Transverse colon (tissue), 4 donors: ENCODE results near the gene RNF25.
A peak's percentile ranks its signal among the peaks of the same experiment; 100 is the strongest.
"Not testable (repeated sequence)": the region's sequence is repeated elsewhere in the genome, so short reads cannot be mapped to it uniquely, and the experiment has no call there.

Source experiments
- EP300 ChIP-seq: sonication (generic); formaldehyde crosslinking; IDR thresholded peaks from one replicate; pipeline ENCODE4 v1.6.1; 2017; ENCODE audit warnings: antibody characterized with exemption, low read depth
- POLR2A ChIP-seq: fragments of 450-650 bp; IDR thresholded peaks from one replicate; pipeline ENCODE4 v1.6.1; 2016; ENCODE audit warnings: antibody characterized with exemption, mild to moderate bottlenecking, moderate library complexity
- POLR2AphosphoS5 ChIP-seq, 3 donors: sonication (generic); formaldehyde crosslinking; IDR thresholded peaks; one replicate each; pipeline ENCODE4 v1.6.1; 2016; ENCODE audit warnings: antibody characterized with exemption in 3 of 3
- TF ChIP-seq, protein P1 (sequence below), 5 experiments: fragments of 200-600 bp in 3 of 5; fragments of 450-650 bp in 2 of 5; sonication (generic) in 3 of 5; IDR thresholded peaks; 1 replicate in 2 of 5; 2 replicates in 3 of 5; pipeline ENCODE4 v1.5.1; 2016 to 2017; ENCODE audit warnings: antibody characterized with exemption in 5 of 5, inconsistent platforms in 3 of 5, mild to moderate bottlenecking in 2 of 5, moderate library complexity in 1 of 5

DNA sequence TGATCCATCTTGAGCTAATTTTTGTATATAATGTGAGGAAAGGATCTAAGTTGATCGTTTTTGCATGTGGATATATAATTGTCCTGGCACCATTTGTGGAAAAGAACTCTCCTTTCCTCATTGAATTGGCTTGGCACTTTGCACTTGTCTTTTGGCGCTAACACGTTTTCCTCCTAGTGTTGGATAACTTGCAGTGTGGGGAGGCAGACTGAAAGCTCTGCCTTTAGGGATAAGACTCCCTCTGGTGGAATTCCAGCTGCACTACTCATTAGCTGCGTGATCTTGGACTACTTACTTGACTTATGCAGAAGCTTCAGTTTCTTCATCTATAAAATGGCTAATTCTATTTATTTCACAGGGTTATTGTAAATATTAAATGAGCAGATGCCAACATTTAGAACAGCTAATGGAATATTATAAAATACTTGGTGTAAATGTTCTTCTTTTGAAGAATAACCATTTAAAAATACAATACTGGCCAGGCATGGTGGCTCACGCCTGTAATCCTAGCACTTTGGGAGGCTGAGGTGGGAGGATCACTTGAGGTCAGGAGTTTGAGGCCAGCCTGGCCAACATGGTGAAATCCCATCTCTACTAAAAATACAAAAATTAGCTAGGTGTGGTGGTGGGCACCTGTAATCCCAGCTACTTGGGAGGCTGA lies 15.7 kb upstream of the RNF25 start:
- TF ChIP-seq, protein P1, sequence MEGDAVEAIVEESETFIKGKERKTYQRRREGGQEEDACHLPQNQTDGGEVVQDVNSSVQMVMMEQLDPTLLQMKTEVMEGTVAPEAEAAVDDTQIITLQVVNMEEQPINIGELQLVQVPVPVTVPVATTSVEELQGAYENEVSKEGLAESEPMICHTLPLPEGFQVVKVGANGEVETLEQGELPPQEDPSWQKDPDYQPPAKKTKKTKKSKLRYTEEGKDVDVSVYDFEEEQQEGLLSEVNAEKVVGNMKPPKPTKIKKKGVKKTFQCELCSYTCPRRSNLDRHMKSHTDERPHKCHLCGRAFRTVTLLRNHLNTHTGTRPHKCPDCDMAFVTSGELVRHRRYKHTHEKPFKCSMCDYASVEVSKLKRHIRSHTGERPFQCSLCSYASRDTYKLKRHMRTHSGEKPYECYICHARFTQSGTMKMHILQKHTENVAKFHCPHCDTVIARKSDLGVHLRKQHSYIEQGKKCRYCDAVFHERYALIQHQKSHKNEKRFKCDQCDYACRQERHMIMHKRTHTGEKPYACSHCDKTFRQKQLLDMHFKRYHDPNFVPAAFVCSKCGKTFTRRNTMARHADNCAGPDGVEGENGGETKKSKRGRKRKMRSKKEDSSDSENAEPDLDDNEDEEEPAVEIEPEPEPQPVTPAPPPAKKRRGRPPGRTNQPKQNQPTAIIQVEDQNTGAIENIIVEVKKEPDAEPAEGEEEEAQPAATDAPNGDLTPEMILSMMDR (IDR thresholded peaks at IDR 0.05): peak; percentile 66 to 88 (median 74)
- TF ChIP-seq POLR2A; POLR2AphosphoS5 (IDR thresholded peaks at IDR 0.05); EP300: not testable (repeated sequence)
